Right ventricle myocardium superior (tissue), 1 donor: ENCODE results near the gene PAFAH1B2. TPM values are rescaled to one million over a fixed set of nuclear protein-coding genes. Genes with fewer than 3 reads are reported as not detected.

Experiments used
- ATAC-seq: fragments of 200-7000 bp; cut with Tn5 transposase; one replicate; pipeline ENCODE4 v1.9.1; 2020; ENCODE audit warnings: mild to moderate bottlenecking; ENCODE audit not compliant: poor library complexity
- DNase-seq: peaks from one replicate; pipeline ENCODE4 v3.0.0-alpha.2; 2020
- intact Hi-C: fragments of 100-400 bp; cut with DNase I; formaldehyde crosslinking; loops from one replicate; pipeline ENCODE4 v1.11.2; 2022
- total RNA-seq: library from RNA; stranded (reverse); fragmentation: NEBNext Ultra II Directional; extraction: Animal tissue kit (Norgen Biotek cat#: 25700); gene quantifications from one replicate; pipeline ENCODE4 v1.2.1, GENCODE V29; 2021
- donor health status: DM: no; HTN: yes; CAD: no; lungs with severe emphysema.

Gene PAFAH1B2
- total RNA-seq, 1 donor from 2014 or later, result 42.6 TPM

DNA sequence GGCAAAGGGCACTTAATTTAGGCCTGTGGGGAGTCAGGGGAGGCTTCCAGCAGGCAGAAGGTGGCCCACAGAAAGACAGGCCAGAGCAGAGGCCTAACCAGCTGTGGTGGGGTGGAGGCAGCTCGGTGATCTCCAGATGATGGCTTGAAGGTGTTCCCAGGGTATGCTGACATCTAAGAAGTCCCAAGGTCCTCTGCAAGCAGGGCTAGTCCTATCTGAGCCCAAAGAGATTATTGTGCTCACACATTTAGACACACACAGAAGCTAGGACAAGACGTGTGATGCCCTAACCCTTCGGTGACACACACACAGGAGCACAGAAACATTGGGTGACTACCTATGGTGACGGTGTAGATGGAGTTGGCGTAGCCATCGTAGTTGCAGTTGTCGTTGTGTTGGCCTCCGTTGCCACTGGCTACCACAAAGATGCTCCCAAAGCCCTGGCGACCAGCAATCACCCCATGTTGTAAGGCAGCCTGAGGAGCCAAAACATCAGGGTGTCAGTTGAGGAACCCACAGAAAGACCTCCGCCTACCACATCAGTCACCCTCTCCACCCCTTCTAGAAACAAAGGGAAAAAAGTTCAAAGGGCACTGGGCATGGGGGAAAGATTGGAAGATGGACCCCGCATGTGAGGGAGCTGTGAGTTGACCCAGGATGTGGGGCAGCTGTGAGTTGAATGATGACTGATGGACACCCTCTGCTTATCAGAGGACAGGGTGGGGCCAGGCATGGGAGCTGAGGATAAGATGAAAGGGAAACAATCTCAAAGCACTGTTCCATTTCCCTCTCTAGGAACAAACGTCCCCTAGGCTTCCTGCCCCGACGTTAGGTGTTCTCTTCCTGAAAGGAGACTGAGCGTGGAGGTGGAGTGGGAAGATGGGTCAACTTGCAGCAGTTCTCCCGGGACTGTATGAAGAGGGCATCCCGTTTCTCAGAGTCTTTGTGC, 79.9 kb downstream of the PAFAH1B2 start:
- ATAC-seq, result no peak
- no peak for DNase-seq
- intact Hi-C loops, result loop anchor here (5.0 to 10.0 kb wide), 2 partner anchors 42 to 429 kb away; partner anchors contain the start of gene APOA5

- no peak for ATAC-seq
- intact Hi-C loops, result loop anchor here (10.0 kb wide), 1 partner anchor 431 kb away; the partner anchor contains the start of gene APOA5
- no peak for DNase-seq
These were observed 81.6 kb downstream of the PAFAH1B2 start for GRCh38 chr11:117225553-117226170.

Other genes with a start within 250 kb of the PAFAH1B2 start
- gene SIK3, start 45.9 kb upstream of the PAFAH1B2 start, total RNA-seq, result 30.6 TPM
- gene SIDT2, start 34.5 kb downstream of the PAFAH1B2 start, total RNA-seq, result 19.5 TPM
- gene TAGLN, start 55.1 kb downstream of the PAFAH1B2 start, total RNA-seq, result 91.4 TPM
- 22.3 TPM for gene PCSK7, start 87.8 kb downstream of the PAFAH1B2 start, total RNA-seq
- gene RNF214, start 88.4 kb downstream of the PAFAH1B2 start, total RNA-seq, result 19.8 TPM
- gene BACE1-AS, start 147.1 kb downstream of the PAFAH1B2 start, total RNA-seq, result 8.3 TPM
- gene BACE1, start 172.0 kb downstream of the PAFAH1B2 start, total RNA-seq, result 10.4 TPM
- gene CEP164, start 183.6 kb downstream of the PAFAH1B2 start, total RNA-seq, result 4.3 TPM